ENCODE results near the gene BEND3. TPM values are rescaled to one million over a fixed set of nuclear protein-coding genes. Genes with fewer than 3 reads are reported as not detected.
A peak's percentile ranks its signal among the peaks of the same experiment; 100 is the strongest.
"Not testable (repeated sequence)": the region's sequence is repeated elsewhere in the genome, so short reads cannot be mapped to it uniquely, and the experiment has no call there.

The BEND3 gene
- 1.5 TPM for total RNA-seq
- long read RNA-seq, partial matches to known transcripts = 0 of 5 reads
- long read RNA-seq, other reads (novel, unspliced or antisense) = 5 of 5 reads

DNA sequence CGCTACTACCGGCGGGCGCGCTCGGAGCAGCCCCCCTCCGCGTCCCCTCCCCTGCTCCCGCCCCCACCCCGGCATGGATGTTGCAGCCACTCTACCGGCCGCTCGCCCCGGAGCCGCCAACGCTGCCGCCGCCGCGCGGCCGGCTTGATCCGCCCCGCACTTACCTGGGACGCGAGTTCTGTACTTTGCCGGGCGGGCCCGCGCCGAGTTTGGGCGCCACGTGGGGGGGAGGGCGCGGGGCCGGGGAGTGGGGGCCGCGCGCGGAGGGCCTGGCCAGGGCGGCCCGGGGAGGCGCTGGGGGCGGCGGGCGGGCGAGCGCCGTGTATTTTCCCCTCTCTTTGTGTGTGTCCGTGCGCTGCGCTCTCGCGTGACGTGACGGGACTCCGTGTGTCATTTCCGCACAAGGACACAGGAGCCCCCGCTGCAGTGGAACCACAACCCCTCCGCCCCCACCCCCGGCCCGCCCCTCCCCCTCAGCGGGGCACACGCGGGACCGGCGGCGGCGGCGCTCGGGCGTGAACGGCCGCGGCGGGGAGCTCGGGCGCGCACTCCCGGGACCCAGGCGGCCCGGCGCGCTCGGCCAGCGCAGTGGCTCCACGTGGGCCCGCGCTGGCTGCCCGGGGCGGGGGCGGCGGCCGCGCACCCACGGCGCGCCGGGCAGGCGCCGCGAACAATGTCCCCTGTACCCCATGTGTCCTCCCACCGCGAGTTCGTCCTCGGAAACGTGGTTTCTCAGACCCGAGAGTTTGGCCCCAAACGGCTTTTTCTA lies at the start of gene BEND3:
TSS of gene BEND3 (minus strand) at position 590 of the 769 bp plus-strand sequence. CDS start 16,230 bp downstream, outside the sequence.
- peak; percentile 69 for DNase-seq
- ATAC-seq (ENCODE audit: poor library complexity) = peak; percentile 8
- intact Hi-C loops (cut with DNase I) = loop anchor here (10.0 kb wide), 1 partner anchor 90 kb away; the partner anchor contains the start of gene MTRES1

- ATAC-seq (ENCODE audit: poor library complexity); intact Hi-C loops (cut with DNase I); DNase-seq: not testable (repeated sequence)
Measured at GRCh38 chr6:107164299-107164698, 49.0 kb upstream of the BEND3 start.

GRCh38 chr6:107161521-107161920 lies 46.2 kb upstream of the BEND3 start:
- intact Hi-C loops (cut with DNase I) = no loop called here
- DNase-seq = no peak
- no peak for ATAC-seq (ENCODE audit: poor library complexity)

DNA sequence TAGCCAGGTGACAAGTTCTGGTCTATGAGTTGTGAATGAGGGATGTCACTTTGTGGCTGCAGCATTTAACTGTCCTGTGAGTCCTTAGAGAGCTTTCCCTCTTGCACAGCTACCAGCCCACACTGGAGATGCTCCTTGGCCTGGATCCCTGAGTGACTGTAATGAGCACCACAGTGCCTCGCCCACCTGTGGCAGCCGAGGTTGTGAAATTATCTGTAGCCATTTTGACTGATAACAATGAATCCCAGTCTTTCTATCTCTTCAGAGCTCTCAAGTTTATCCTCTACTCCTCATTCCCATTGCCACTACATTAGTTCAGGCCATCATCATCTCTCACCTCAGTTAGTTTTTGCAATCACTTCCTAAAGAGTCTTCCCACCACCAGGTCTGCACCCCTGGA lies 41.3 kb upstream of the BEND3 start:
- ATAC-seq (ENCODE audit: poor library complexity) = no peak

DNA sequence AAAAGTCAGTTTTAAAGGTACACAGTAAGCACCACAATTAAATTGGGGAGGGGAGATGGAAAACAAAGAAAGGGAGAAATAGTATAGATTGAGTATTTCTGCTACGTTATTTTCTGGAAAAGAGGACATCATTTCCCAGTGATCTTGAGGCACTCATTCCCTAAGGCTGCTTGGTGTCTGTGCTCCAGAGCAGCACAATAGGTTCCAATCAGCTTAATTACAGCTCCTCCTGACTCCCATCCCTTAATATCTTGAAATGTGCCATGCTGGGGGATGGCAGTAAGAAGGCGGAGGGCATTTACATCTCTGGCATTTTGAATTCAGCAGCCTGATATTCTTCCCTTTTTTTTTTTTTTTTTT lies 39.5 kb upstream of the BEND3 start:
- ATAC-seq (ENCODE audit: poor library complexity) (no peak), DNase-seq (no peak)
- intact Hi-C loops (cut with DNase I) = no loop called here

More for the DNA sequence above, 41.3 kb upstream of the BEND3 start:
- no peak for DNase-seq
- intact Hi-C loops (cut with DNase I) = no loop called here

DNA sequence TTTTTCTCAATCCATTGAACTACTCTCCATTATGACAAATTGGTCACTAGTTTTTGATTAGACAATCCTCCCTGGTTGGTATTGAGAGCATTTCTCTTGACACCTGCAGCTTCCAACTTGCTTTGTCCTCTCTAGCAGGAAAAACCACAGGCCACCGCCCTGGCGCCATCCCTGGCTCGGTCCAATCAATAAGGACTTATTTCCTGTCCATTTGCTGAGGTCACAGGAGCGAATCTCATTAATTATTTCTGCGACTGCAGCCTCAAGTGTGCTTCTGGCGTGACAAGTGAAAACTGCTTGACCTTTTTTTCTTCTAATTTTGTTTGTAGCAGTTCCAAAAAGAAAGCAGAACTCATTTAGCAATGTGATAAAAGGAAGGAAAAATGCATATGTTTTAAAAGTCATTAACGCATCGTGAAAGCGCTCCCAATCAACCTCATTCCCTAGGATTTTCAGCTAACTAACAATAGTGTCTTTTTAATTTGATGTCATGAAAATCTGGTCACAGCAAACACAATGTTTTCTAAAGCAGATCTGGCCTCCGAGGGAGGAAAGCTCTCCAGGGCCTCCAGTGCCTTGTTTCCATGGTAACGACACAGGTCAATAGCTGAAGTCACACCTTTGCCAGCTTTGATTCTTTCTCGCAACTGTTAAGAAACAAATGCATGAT lies 39.0 kb upstream of the BEND3 start:
- intact Hi-C loops (cut with DNase I) = no loop called here
- DNase-seq = no peak
- ATAC-seq (ENCODE audit: poor library complexity) = no peak

- DNase-seq = no peak
- no peak for ATAC-seq (ENCODE audit: poor library complexity)
- intact Hi-C loops (cut with DNase I) = no loop called here
Measured at GRCh38 chr6:107152638-107153430, 37.5 kb upstream of the BEND3 start.

GRCh38 chr6:107144666-107145065 lies 29.4 kb upstream of the BEND3 start:
- DNase-seq = no peak
- intact Hi-C loops (cut with DNase I) = no loop called here
- ATAC-seq (ENCODE audit: poor library complexity) = no peak

- intact Hi-C loops (cut with DNase I) = no loop called here
- ATAC-seq (ENCODE audit: poor library complexity) (no peak), DNase-seq (no peak)
Measured at GRCh38 chr6:107144014-107144413, 28.7 kb upstream of the BEND3 start.

GRCh38 chr6:107140581-107140980 lies 25.3 kb upstream of the BEND3 start:
- no peak for DNase-seq
- ATAC-seq (ENCODE audit: poor library complexity) = no peak
- intact Hi-C loops (cut with DNase I) = no loop called here

DNA sequence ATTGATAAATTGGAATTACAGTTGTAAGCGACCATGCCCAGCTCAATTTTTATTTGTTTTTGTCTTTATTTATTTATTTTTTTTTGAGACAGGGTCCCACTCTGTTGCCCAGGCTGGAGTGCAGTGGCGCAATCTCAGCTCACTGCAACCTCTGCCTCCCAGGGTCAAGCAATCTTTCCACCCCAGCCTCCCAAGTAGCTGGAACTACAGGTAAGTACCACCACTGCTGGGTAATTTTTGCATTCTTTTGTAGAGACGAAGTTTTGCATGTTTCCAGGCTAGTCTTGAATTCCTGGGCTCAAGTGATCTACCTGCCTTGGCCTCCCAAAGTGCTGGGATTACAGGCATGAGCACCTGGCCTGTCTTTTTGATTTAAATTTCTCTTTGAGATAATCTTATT lies 21.0 kb upstream of the BEND3 start:
- DNase-seq; ATAC-seq (ENCODE audit: poor library complexity); intact Hi-C loops (cut with DNase I): not testable (repeated sequence)

- ATAC-seq (ENCODE audit: poor library complexity) = peak; percentile 77
- intact Hi-C loops (cut with DNase I); DNase-seq: not testable (repeated sequence)
Measured at GRCh38 chr6:107135048-107135680, 19.8 kb upstream of the BEND3 start.

DNA sequence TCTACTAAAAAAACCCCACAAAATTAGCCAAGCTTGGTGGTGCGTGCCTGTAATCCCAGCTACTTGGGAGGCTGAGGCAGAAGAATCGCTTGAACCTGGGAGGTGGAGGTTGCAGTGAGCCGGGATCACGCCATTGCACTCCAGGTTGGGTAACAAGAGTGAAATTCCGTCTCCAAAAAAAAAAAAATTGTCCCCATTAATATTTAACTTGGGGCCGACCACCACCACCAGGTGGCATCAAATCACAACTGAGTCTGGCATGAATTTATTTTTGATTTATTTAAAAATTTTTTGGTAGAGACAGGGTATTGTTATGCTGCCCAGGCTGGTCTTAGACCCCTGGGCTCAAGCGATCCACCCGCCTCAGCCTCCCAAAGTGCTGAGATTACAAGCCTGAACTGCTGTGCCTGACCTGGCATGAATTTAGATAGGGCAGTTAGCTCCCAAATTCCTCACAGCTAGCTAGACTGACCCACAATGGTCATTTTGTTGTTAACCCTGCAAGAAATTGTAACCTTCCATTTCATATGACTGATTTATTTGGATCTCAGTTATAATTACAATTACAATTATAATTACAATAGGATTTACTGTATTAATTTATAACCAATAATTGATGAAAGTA lies 17.1 kb upstream of the BEND3 start:
- DNase-seq (no peak), ATAC-seq (ENCODE audit: poor library complexity) (no peak)
- intact Hi-C loops (cut with DNase I) = no loop called here

- ATAC-seq (ENCODE audit: poor library complexity) (peak; percentile 58), DNase-seq (no peak)
- intact Hi-C loops (cut with DNase I) = no loop called here
Measured at GRCh38 chr6:107129370-107129925, 14.1 kb upstream of the BEND3 start.

DNA sequence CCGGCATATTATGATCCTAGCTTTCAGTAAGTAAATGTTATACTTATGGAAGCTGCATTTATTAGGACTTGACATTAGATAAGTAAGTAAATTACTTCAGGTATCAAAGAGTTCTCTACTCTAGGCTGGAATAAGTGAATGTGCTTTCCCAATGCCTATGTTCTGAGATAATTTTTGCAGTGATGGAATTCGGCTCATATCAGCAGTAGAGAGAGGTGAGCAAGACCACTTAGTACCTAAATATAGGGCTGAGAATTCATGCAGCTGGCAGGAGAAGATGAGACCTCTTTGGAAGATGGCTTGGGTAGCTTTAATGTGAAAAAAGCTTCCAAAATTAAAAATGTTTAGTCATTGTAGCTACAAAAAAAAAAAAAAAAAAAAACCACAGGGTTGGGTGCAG lies 13.3 kb upstream of the BEND3 start:
- intact Hi-C loops (cut with DNase I) = no loop called here
- DNase-seq (no peak), ATAC-seq (ENCODE audit: poor library complexity) (no peak)

GRCh38 chr6:107128175-107128574 lies 12.9 kb upstream of the BEND3 start:
- intact Hi-C loops (cut with DNase I) = no loop called here
- DNase-seq (no peak), ATAC-seq (ENCODE audit: poor library complexity) (no peak)

DNA sequence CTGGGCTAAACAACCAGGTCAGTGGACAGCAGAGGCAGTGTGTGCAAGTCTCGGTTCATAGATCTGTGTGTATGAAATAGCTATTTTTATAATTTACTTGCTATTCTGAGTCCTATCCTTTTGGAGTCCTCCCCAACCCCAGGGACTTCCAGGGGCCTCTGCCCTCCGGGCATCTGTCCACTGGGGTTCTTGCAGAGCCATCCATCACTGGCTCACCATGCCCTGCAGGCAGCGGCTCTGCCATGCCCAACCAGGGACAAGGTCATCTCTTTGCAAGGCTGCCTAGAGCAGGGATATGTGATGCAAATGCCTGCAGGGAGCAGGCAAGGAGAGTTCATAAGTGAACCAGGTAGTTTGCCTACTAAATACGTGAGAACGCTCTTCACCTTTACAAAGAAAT lies 10.5 kb upstream of the BEND3 start:
- ATAC-seq (ENCODE audit: poor library complexity) (no peak), DNase-seq (no peak)
- intact Hi-C loops (cut with DNase I) = no loop called here

- DNase-seq = no peak
- ATAC-seq (ENCODE audit: poor library complexity) = no peak
- intact Hi-C loops (cut with DNase I) = no loop called here
Measured at GRCh38 chr6:107124934-107125348, 9.6 kb upstream of the BEND3 start.

Measured in Right ventricle myocardium superior (tissue), 1 donor.